ENCODE measurements around the gene SEL1L.
"Not testable (repeated sequence)": the region's sequence is repeated elsewhere in the genome, so short reads cannot be mapped to it uniquely, and the experiment has no call there.

Gene SEL1L

GRCh38 chr14:81523616-81524015 is 10.0 kb downstream of the SEL1L start:
- no peak for DNase-seq

- DNase-seq = no peak
Measured at GRCh38 chr14:81523016-81523415, 10.6 kb downstream of the SEL1L start.

- DNase-seq = no peak
Measured at GRCh38 chr14:81521356-81521755, 12.3 kb downstream of the SEL1L start.

- DNase-seq = no peak
Measured at GRCh38 chr14:81519200-81520011, 14.2 kb downstream of the SEL1L start.

- DNase-seq = no peak
Measured at GRCh38 chr14:81517798-81518398, 15.8 kb downstream of the SEL1L start.

- no peak for DNase-seq
Measured at GRCh38 chr14:81516986-81517797, 16.5 kb downstream of the SEL1L start.

- not testable (repeated sequence) for DNase-seq
Measured at GRCh38 chr14:81515927-81516326, 17.7 kb downstream of the SEL1L start.

- DNase-seq = not testable (repeated sequence)
Measured at GRCh38 chr14:81512826-81513225, 20.8 kb downstream of the SEL1L start.

- DNase-seq = no peak
Measured at GRCh38 chr14:81511111-81511904, 22.3 kb downstream of the SEL1L start.

GRCh38 chr14:81509838-81510452 is 23.7 kb downstream of the SEL1L start:
- DNase-seq = no peak

GRCh38 chr14:81509321-81509720 is 24.3 kb downstream of the SEL1L start:
- DNase-seq = no peak

- DNase-seq = no peak
Measured at GRCh38 chr14:81506487-81506886, 27.2 kb downstream of the SEL1L start.

- no peak for DNase-seq
Measured at GRCh38 chr14:81504864-81505263, 28.8 kb downstream of the SEL1L start.

GRCh38 chr14:81485781-81486180 is 47.9 kb downstream of the SEL1L start:
- DNase-seq = no peak

GRCh38 chr14:81485372-81485771 is 48.3 kb downstream of the SEL1L start:
- no peak for DNase-seq

- DNase-seq = no peak
Measured at GRCh38 chr14:81484120-81484519, 49.5 kb downstream of the SEL1L start.

GRCh38 chr14:81480741-81481140 is 52.9 kb downstream of the SEL1L start:
- DNase-seq = no peak

GRCh38 chr14:81478446-81478845 is 55.2 kb downstream of the SEL1L start:
- DNase-seq = no peak

GRCh38 chr14:81476816-81477215 is 56.8 kb downstream of the SEL1L start:
- no peak for DNase-seq

- DNase-seq = no peak
Measured at GRCh38 chr14:81474685-81475324, 58.8 kb downstream of the SEL1L start.

GRCh38 chr14:81474148-81474492 is 59.5 kb downstream of the SEL1L start:
- no peak for DNase-seq
